Putamen (tissue), 1 donor: ENCODE data around the gene TEX44.

Source experiments
- DNase-seq: peaks from one replicate; pipeline ENCODE4 v3.0.0-alpha.2; 2016; ENCODE audit warnings: low spot score

TEX44 gene

DNA sequence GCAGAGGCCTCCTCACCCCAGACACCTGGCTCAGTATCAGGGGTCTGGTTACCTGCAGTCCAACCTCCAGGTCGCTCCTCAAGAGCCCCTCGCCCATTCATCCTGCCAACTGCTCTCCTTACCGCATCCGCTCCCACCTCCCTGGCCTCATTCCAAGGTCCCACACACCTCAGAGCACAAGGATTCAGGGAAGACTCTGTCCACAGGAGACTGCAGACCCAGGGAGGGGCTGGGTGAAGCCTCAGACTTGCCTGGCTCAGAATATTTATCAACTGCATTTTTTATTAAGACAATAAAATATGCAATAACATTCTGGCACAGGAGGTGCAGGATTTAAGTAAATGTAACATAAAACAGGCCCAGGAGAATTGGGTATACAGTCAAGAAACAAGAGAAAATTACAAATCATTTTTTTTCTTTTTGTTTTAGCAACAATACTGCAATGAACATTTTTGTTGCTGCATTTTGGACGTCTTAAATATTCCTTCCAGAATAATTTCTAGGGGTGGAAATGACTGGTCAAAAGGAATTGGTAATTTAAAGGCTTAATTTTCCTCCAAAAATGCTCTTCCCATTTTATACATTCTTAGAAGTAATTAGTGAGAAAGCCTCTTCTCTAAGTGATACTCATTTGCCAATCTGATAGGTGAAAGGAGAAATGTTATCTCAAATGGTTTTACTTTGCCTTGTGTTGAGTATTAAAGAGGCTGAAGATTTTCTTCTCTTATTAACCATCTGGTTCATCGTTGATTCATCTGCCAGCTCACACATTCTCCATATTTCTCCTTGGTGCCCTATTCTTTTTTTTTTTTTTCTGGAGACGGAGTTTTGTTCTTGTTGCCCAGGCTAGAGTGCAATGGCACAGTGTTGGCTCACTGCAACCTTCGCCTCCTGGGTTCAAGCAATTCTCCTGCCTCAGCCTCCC, 42.5 kb downstream of the TEX44 start:
- DNase-seq: no peak

GRCh38 chr2:231640241-231640640, 47.6 kb downstream of the TEX44 start:
- no peak for DNase-seq

DNA sequence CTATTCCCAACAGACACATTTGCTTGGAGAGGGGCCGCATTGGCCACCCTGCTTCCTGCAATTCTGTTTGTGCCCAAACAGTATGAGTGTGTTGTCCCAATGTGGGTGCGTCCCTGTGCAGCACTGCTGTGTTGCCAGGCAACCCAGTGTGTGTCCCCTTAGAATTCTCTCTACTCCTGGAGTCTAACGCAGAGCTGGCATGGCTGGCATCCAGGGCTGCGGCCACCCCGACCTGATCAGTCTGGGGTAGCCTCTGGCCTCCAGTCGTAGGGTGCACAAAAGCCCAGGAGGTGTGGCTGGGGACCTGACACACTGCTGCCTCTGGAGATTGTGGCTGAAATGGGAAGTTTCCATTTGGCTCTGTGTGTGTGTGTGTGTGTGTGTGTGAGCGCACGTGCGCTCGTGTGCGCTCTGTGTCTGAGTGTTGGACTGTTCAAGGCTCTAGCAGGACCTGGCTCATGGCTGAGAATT, 48.0 kb downstream of the TEX44 start:
- DNase-seq: no peak

- no peak for DNase-seq
Observed at GRCh38 chr2:231642631-231643494, 50.2 kb downstream of the TEX44 start.

DNA sequence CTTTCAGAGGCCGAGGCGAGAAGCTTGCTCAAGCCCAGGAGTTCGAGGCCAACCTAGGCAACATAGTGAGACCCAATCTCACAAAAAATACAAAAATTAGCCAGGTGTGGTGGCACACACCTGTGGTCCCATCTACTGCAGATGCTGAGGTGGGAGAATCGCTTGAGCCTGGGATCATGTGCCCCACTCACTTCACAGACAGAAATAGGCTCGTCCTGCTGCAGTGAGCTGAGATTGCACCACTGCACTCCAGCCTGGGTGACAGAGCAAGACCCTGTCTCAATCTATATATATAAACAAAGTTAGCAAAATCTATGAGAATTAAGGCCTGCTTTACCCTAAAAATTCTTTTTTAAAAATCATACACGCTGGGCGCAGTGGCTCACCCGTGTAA, 50.8 kb downstream of the TEX44 start:
- no peak for DNase-seq
